IPS-20b (cell line): Measurements from ENCODE around the gene KCNK16.

Experiments used
- H3K27ac ChIP-seq: one replicate; pipeline ENCODE4 v1.5.1; 2013; ENCODE audit warnings: low read length
- H3K27me3 ChIP-seq: 2 replicates; pipeline ENCODE4 v1.6.1; 2013; ENCODE audit warnings: mild to moderate bottlenecking, low read length, inconsistent platforms; ENCODE audit not compliant: insufficient read depth
- H3K36me3 ChIP-seq: 2 replicates; pipeline ENCODE4 v1.6.1; 2013; ENCODE audit warnings: low read depth, mild to moderate bottlenecking, inconsistent platforms, low read length, moderate library complexity; ENCODE audit not compliant: insufficient read depth
- H3K4me1 ChIP-seq: 2 replicates; pipeline ENCODE4 v1.6.1; 2013; ENCODE audit warnings: mild to moderate bottlenecking, control low read depth, inconsistent platforms, low read length, moderate library complexity; ENCODE audit not compliant: insufficient read depth
- H3K4me3 ChIP-seq: 2 replicates; pipeline ENCODE4 v1.5.1; 2013; ENCODE audit warnings: mild to moderate bottlenecking, low read length, inconsistent platforms
- H3K9ac ChIP-seq: 2 replicates; pipeline ENCODE4 v1.6.1; 2013; ENCODE audit warnings: low read depth, mild to moderate bottlenecking, inconsistent platforms, low read length, moderate library complexity
- H3K9me3 ChIP-seq: 2 replicates; pipeline ENCODE4 v1.6.1; 2013; ENCODE audit warnings: mild to moderate bottlenecking, low read depth, low read length, inconsistent platforms; ENCODE audit not compliant: insufficient read depth

KCNK16 gene

GRCh38 chr6:39302669-39303424 is 19.7 kb downstream of the KCNK16 start:
- no peaks in the 10 kb centered on the region for H3K9me3 ChIP-seq
- H3K27ac ChIP-seq = no peak overlapping the region
- no peak overlapping the region for H3K9ac ChIP-seq
- peaks cover 3% of the 10 kb centered on the region; the same call in 1 of the 2 replicates for H3K4me1 ChIP-seq
- H3K27me3 ChIP-seq = no peaks in the 10 kb centered on the region
- no peak overlapping the region for H3K4me3 ChIP-seq
- H3K36me3 ChIP-seq = no peaks in the 10 kb centered on the region

DNA sequence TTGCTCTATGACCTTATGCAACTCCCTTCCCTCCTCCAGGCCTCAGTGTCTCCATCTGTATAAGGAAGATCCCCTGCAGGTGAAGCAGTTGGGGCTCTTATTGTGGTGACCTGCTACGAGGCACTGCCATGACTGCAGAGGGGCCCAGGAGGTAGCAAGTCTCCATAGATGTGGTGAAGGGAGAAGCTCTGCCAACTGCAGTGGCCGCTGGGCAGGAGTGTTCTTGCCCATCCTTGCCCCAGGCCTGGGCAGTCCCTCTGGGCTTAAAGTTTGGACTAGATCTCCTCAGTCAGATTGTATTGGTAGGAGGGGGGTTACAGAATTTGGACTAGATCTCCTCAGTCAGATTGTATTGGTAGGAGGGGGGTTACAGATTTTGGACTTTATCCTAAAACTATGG is 20.5 kb downstream of the KCNK16 start:
- Histone ChIP-seq H3K4me3 (no peak overlapping the region), H3K9me3 (no peaks in the 10 kb centered on the region), H3K9ac (no peak overlapping the region), H3K4me1 (peaks cover 3% of the 10 kb centered on the region; the same call in 1 of the 2 replicates), H3K27me3 (no peaks in the 10 kb centered on the region), H3K36me3 (no peaks in the 10 kb centered on the region), H3K27ac (no peak overlapping the region)

DNA sequence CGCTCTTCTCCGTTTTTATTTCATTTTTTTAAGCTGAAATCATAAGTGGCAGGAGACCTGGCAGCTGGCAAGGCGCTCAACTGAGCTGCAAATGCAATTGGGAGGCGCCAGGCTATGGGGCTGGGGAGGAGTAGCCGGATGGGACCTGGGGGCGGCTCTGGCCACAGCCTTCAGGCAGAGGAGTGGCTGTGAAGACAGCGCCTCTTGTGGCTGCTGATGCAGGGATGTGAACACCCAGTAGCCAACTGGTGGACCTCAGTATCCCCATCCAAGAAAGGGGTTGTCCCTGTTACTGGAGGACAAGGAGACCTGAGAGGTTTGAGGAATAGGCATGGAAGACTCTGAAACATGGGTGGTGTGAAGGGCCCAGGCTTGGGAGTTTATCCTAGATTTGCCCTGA is 20.9 kb downstream of the KCNK16 start:
- no peaks in the 10 kb centered on the region for H3K9me3 ChIP-seq
- peaks cover 3% of the 10 kb centered on the region; the same call in 1 of the 2 replicates for H3K4me1 ChIP-seq
- H3K9ac ChIP-seq = no peak overlapping the region; the same call in 1 of the 2 replicates
- no peak overlapping the region for H3K27ac ChIP-seq
- no peaks in the 10 kb centered on the region for H3K36me3 ChIP-seq
- H3K4me3 ChIP-seq = no peak overlapping the region
- H3K27me3 ChIP-seq = no peaks in the 10 kb centered on the region

DNA sequence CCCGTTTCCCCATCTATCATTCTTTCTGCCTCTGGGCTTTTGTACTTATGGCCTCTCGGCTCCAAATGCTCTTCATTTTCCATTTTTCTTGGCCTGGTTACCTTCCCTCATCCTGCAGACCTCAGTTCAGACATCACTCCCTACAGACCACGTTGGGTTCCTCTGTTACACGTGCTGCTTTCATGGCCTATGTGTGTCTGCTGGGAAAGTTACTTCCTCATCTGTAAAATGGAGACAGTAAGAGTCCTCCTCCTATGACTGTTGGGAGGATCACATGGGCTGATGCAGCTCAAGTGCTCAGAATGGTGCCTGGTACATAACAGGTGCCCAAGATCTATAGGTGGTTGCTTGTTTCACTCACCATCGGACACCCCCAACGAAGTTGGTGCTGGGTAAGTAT is 21.8 kb downstream of the KCNK16 start:
- Histone ChIP-seq H3K9me3 (no peaks in the 10 kb centered on the region), H3K36me3 (no peaks in the 10 kb centered on the region), H3K27ac (no peak overlapping the region), H3K4me1 (peaks cover 3% of the 10 kb centered on the region; the same call in 1 of the 2 replicates), H3K4me3 (no peak overlapping the region), H3K9ac (no peak overlapping the region), H3K27me3 (no peaks in the 10 kb centered on the region)

DNA sequence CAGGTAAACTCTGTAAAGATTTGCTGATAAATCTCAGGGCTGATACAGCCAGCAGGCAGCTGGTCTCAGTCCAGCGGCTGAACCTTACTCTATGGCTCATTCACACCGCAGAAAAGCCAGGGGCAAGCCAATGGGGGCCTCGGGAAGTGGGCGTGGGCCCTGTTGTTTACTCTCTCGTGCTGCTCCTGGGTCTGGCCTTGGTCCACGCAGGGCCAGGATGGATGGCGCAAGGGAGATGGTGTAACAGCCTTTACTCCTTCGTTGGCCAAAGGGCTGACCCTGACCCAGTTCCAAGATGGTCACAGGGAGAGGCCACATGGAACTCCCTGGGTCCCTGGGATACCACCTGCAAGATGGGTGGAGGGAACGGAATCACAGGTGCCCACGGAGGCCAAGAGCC is 24.4 kb downstream of the KCNK16 start:
- H3K9me3 ChIP-seq = no peaks in the 10 kb centered on the region
- H3K4me3 ChIP-seq = no peak overlapping the region
- no peak overlapping the region for H3K27ac ChIP-seq
- peaks cover 13% of the 10 kb centered on the region for H3K27me3 ChIP-seq
- no peaks in the 10 kb centered on the region for H3K36me3 ChIP-seq
- peaks cover 3% of the 10 kb centered on the region; the same call in 1 of the 2 replicates for H3K4me1 ChIP-seq
- H3K9ac ChIP-seq = no peak overlapping the region

GRCh38 chr6:39296745-39297640 is 25.5 kb downstream of the KCNK16 start:
- Histone ChIP-seq H3K9ac (no peak overlapping the region), H3K27me3 (peaks cover 24% of the 10 kb centered on the region), H3K9me3 (no peaks in the 10 kb centered on the region), H3K36me3 (no peaks in the 10 kb centered on the region), H3K4me3 (no peak overlapping the region), H3K4me1 (peaks cover 7% of the 10 kb centered on the region; the same call in 1 of the 2 replicates), H3K27ac (no peak overlapping the region)

DNA sequence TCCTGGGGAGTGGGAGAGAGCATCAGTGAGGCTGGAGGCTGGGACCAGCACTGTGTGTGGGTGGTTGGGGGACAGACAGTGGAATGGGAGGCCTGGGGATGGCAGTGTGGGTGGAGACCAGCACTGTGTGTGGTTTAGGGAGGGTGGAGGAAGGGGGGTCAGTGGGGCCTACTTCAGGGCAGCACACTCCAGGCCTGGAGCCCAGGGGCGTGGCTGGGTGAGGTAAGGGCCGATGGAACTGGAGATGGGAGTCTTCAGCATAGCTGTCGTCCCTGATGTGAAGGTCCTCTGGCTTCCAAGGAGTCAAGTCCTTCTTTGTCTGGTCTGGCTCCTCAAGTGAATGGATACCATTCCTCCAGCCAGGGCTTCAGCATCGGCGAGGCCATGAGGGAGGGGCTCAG is 26.9 kb downstream of the KCNK16 start:
- Histone ChIP-seq H3K4me3 (no peak overlapping the region), H3K36me3 (no peaks in the 10 kb centered on the region), H3K4me1 (peaks cover 12% of the 10 kb centered on the region; the same call in 1 of the 2 replicates), H3K27ac (no peak overlapping the region), H3K9me3 (no peaks in the 10 kb centered on the region), H3K27me3 (peaks cover 24% of the 10 kb centered on the region), H3K9ac (no peak overlapping the region)

- Histone ChIP-seq H3K36me3 (no peaks in the 10 kb centered on the region), H3K9me3 (no peaks in the 10 kb centered on the region), H3K27me3 (peaks cover 24% of the 10 kb centered on the region), H3K27ac (no peak overlapping the region), H3K4me3 (no peak overlapping the region), H3K4me1 (peaks cover 12% of the 10 kb centered on the region; the same call in 1 of the 2 replicates), H3K9ac (no peak overlapping the region)
Measured at GRCh38 chr6:39294899-39295298, 27.6 kb downstream of the KCNK16 start.

DNA sequence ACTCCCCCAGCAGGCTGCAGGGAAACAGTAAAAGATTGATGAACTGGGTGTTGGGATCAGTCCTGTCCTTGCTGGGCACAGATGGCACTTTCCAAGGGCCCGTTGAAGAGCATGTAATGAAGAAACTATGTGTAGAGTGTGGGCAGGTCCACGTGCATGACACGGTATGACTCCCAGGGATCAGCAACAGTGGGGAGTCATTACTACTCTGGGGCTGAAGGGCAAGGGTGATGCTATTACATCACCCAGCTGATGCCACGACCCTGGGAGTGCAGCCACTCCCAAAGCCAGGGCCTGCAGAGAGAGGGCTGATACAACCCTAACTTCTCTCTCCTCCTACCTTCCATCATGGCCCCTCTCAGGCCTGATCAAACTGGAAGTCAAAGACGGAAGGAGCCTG is 28.4 kb downstream of the KCNK16 start:
- H3K27ac ChIP-seq = no peak overlapping the region
- no peaks in the 10 kb centered on the region for H3K9me3 ChIP-seq
- no peak overlapping the region for H3K4me3 ChIP-seq
- H3K9ac ChIP-seq = no peak overlapping the region
- H3K27me3 ChIP-seq = peaks cover 24% of the 10 kb centered on the region
- peaks cover 12% of the 10 kb centered on the region; the same call in 1 of the 2 replicates for H3K4me1 ChIP-seq
- no peaks in the 10 kb centered on the region for H3K36me3 ChIP-seq

GRCh38 chr6:39292637-39293036 is 29.9 kb downstream of the KCNK16 start:
- no peak overlapping the region for H3K27ac ChIP-seq
- peaks cover 24% of the 10 kb centered on the region for H3K27me3 ChIP-seq
- H3K36me3 ChIP-seq = no peaks in the 10 kb centered on the region

DNA sequence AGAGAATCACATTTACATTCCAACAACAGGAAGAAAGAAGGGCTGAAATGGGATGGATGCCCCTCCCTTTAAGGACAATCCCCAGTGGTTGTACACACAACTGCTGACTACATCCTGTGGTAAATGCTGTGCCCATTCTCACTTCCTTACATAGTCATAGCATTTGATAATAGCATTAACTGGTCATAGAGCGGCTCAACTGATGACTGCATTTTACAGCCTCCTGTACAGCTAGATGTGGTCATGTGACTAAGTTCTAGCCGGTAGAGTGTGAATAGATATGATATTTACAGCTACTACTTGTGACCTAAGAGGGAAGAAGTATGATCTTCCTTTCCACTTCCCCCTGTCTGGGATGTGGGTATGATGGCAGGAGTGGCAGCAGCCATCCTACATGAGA is 33.0 kb downstream of the KCNK16 start:
- no peak overlapping the region for H3K9ac ChIP-seq
- peaks cover 24% of the 10 kb centered on the region for H3K27me3 ChIP-seq
- H3K27ac ChIP-seq = no peak overlapping the region
- H3K9me3 ChIP-seq = no peaks in the 10 kb centered on the region
- H3K4me3 ChIP-seq = no peak overlapping the region
- no peaks in the 10 kb centered on the region for H3K36me3 ChIP-seq
- H3K4me1 ChIP-seq = peaks cover 12% of the 10 kb centered on the region; the same call in 1 of the 2 replicates

More at GRCh38 chr6:39292637-39293036, 29.9 kb downstream of the KCNK16 start:
- no peak overlapping the region for H3K9ac ChIP-seq
- H3K9me3 ChIP-seq = no peaks in the 10 kb centered on the region
- peaks cover 12% of the 10 kb centered on the region; the same call in 1 of the 2 replicates for H3K4me1 ChIP-seq
- no peak overlapping the region for H3K4me3 ChIP-seq
